Glomerular endothelial cell (primary cell): Measurements from ENCODE around the gene USP24. TPM values are rescaled to one million over a fixed set of nuclear protein-coding genes. Genes with fewer than 3 reads are reported as not detected.

Experiments
- DNase-seq: peaks from one replicate; pipeline ENCODE4 v3.0.0-alpha.2; 2011; ENCODE audit warnings: low read depth, low spot score; ENCODE audit errors: extremely low read depth
- total RNA-seq: library from RNA; depleted of rRNA; stranded (reverse); fragments of >200 nt; gene quantifications from 2 replicates; pipeline ENCODE4 v1.2.3, GENCODE V29; 2015

USP24 gene
- total RNA-seq, 1 donor from 2014 or later: 28.2 TPM

DNA sequence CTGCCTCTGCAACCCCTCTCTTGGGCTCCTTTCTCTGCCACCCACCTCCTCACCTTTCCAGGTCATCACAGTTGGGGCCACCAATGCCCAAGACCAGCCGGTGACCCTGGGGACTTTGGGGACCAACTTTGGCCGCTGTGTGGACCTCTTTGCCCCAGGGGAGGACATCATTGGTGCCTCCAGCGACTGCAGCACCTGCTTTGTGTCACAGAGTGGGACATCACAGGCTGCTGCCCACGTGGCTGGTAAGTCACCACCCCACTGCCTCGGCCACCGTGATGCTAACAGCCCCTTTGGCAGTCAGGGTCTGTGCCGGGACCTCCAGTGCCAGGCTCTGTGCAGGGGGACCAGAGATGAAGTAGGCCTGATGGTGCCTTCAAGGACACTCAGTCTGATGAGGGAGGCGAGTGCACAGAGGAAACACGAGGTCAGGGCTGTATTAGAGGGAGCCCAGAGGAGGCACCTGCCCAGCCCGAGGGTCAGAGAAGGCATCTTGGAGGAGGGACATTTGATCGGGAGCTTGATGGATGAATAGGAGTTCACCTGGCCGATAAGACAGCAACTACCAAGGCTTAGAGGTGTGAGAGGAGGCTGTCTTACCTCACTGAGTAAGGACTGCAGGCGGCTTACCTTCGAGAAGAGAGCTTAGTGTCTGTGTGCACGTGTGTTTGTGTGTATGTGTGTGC is 157.8 kb downstream of the USP24 start:
- DNase-seq: no peak

DNA sequence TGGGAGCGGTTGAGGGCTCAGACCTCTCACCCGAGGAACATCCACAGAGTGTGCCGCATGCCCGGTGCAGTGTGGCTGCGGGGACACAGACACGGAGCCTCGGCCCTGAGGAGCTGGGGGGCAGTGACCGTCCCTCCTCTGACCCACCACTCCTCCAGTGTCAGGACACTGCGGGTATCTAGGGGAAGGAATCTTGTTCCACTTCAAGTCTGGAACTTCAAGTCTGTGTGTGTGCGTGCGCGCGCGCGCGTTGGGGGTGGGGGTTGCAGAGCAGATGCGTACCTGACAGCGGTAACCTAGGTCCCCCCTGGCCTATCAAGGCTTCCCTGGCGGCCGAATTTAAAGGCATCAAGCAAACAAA is 158.6 kb downstream of the USP24 start:
- no peak for DNase-seq

DNA sequence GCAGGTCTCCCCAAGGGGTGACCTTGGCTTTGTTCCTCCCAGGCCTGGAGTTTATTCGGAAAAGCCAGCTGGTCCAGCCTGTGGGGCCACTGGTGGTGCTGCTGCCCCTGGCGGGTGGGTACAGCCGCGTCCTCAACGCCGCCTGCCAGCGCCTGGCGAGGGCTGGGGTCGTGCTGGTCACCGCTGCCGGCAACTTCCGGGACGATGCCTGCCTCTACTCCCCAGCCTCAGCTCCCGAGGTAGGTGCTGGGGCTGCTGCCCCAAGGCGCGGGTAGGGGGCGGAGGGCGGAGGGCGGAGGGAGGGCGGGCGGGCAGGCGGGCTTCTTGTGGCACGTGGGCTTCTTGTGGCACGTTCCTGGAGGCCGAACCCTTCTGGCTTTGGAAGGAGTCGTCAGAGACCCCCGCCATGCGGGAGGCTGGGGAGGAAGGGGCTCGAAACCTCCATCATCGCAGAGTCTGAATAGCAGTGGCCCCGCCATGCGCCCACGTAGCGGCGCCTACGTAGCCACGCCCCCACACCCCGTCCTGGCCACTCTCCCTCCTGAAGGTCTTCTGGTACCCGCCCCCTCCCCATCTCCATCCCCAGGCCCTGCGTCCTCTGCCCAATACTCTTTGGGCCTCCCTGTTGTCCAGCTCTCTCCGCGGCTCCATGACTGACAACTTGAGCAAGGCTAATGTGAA is 159.1 kb downstream of the USP24 start:
- DNase-seq: no peak

DNA sequence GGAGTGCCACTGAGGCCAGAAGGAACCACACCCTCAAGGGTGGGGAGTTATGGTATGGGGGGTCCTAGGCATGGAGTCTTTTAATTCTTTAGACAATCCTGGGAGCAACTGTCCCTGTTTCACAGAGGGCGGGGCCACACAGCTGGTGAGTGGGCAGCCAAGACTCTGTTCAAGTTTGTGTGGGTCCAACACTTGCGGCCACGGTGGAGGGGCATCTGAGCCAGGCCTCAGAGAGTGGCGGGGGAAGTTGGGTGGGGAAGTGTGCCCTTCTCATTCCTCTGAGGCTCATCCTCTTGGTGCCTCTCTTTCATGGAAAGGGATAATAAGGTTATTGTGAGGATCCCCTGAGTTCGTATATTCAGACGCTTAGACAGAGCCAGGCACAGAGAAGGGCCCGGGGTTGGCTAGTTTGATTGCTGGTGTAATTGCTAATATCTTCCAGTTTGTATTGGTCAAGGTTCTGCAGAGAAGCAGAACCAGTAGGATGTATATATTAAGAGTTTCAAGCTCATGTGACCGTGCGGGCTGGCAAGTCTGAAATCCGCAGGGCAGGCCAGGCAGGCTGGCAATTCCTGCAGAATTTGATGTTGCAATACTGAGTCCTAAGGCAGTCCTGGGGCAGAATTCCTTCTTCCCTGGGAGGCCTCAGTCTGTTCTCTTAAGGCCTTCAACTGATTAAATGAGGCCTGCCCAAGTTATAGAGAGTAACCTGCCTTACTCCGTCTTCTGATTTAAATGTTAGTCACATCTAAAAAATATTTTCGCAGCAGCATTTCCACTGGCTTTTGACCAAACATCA is 159.9 kb downstream of the USP24 start:
- no peak for DNase-seq

DNA sequence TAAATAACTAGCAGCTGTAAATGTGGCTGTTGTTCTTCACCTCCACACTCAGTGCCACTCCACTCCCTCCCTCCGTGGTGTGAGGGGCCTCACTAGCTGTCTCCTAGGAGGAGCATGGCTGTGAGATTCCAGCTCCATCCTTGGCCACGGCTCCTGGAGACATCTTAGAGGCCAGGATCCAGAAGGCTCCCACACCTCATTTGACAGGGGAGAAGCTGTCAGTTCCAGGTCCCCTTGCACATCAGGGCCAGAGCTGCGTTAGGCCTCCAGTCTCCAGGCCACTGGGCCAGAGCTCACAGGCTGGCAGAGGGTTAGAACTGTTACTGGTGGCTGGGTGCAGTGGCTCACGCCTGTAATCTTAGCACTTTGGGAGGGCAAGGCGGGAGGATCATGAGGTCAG is 160.8 kb downstream of the USP24 start:
- no peak for DNase-seq

DNA sequence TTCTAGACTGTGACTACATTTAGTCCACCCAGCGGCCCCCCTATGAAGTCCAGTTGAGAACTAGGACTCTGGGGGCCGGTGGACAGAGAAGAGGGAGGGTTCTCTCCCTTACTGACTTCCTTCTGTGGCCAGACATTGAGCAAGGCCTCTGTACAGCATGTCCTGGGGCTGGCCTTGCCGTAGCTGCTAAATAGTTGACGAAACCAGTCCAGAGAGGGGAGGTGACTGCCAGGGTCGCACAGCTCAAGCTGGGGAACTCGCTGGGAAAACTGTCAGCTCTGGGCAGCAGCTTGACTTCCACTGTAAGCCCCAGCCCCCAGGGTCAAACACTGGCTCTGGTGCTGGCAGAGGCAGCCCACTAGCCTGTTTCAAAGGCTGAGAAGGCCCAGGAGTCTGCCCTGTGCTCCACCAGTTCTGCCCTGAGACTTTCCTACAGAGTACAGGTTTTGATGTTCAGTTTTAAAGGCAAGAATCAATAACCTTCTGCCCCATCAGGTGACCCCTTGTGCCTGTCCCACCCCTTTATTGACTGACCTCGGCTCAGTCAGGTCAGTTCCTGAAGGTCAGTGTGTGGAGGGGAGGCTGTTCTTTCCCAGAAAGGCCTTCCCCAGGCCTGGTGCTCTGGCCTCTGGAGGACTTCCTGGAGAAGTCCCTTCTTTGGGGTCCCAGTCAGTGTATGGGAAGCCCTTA is 161.8 kb downstream of the USP24 start:
- no peak for DNase-seq

DNA sequence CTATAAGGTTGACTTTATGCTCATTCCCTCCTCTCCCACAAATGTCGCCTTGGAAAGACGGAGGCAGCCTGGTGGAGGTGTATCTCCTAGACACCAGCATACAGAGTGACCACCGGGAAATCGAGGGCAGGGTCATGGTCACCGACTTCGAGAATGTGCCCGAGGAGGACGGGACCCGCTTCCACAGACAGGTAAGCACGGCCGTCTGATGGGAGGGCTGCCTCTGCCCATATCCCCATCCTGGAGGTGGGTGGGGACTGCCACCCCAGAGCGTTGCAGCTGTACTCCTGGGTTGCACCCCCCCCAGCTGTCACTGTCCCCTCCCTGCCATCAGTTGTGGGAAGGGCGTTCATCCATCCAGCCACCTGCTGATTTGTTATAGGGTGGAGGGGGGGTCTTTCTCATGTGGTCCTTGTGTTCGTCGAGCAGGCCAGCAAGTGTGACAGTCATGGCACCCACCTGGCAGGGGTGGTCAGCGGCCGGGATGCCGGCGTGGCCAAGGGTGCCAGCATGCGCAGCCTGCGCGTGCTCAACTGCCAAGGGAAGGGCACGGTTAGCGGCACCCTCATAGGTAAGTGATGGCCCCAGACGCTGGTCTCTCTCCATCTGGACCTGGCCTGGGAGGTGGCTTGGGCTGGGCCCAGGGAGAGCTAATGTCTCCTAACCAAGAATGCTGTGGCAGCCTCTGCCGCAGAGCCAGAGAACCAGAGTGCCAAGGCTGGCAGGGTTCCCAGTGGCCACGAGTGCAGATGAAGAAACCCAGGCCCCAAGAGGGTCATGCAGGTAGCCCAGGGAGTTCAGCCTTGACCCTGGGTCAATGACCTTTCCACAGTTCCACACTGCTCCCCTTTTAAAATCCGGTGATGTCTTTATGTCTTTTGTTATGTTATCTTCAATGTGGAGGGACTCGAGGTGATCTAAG is 162.7 kb downstream of the USP24 start:
- DNase-seq: no peak

DNA sequence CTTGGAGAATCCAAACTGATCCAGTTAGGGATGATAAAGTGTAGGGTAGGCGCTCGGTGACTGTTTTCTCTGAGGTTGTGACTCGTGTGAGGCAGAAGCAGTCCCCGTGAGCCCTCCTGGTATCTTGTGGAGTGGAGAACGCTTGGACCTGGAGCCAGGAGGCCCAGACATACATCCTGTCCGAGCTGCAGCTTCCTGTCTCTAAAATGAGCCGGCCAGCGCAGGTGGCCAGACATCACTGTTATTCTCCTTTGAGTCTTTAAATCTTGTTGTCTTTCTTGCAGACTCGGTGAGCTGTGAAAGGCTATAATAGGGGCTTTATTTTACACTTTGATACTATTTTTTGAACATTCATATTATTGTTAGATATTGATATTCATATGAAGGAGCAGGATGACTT is 163.5 kb downstream of the USP24 start:
- no peak for DNase-seq

DNA sequence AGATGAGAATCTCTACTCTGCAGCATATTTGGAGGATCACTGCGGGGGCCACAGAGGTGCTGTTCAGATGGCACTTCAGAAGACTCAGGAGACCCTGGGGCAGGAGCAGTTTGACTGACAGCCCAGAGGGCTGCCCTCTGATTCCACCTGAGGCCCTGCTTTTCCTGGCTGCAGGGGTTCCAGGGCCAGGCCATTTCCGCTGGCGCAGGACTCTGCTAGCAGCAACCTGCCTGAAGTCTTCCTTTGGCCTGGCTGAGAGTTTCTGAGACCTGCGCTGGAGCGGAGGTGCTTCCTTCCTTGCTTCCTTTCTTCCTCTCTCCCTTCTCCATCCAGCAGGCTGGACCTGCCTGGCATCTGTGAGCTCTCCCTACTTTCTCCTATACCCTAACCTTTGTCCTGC is 164.0 kb downstream of the USP24 start:
- no peak for DNase-seq

DNA sequence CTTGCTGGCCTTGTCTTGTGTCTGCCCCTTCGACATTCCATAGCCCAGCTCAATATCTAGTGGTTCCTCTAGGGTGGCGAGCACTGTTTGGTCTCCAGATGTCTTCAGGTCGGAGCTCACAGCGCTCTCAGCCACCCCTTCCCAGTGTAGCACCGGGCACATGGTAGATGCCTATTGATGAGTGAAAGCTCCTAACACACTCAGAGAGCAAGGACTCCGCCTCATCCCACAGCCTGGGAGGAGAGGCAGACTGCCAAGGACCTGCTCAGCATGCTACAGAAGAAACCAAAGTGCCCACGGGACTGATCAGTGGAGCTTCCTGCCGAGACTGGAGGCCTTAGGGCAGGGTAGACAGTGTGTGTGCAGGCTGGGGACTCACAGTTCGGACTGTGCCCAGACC is 164.9 kb downstream of the USP24 start:
- DNase-seq: no peak

DNA sequence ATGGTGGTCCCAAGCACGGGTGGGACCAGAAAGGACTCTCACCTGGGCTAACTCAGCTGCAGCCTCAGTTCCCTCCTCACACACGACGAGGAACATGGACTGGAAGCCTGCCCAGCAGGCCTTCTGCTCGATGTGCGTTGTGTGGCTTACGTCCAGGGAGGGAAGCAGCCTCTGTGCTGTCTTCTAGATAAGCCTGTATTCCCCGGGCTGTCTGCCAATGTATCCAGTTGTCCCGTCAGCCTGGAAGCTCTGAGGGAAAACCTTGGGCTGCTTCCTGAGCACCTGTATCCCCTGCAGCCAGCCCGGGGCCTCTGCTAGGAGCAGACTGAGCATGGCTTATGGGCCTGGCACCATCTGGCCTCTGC is 165.3 kb downstream of the USP24 start:
- peak; percentile 20 for DNase-seq

DNA sequence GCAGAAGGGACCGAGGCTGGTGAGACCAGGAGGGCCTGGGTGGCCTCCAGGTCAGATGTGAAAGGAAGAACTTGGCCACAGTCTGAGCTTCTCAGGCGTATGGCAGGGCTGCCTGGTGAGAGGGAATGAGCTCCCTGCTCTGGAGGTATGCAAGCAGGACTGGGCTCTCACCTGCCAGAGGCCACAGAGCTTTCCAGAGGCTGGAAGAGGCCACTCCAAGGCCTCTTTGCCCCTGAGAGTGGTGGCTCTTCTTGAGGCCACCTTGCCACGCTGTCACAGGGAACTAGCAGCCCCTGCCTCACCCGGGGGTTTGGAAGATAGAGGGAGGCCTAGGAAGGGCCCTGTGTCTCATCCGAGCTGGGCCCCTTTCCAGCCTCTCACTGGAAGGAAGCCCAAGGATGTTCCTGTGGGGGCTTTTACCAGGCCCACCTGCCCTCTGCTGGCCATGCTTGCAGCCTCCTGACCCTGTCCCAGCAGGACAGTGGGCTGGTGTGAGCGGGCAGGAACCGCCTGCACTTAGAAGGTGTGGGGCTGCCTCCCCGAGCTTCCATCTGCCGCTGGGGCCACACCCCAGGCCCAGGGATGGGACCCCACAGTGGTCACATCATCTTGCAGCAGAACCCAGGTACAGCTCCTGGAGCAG is 165.8 kb downstream of the USP24 start:
- DNase-seq: no peak

DNA sequence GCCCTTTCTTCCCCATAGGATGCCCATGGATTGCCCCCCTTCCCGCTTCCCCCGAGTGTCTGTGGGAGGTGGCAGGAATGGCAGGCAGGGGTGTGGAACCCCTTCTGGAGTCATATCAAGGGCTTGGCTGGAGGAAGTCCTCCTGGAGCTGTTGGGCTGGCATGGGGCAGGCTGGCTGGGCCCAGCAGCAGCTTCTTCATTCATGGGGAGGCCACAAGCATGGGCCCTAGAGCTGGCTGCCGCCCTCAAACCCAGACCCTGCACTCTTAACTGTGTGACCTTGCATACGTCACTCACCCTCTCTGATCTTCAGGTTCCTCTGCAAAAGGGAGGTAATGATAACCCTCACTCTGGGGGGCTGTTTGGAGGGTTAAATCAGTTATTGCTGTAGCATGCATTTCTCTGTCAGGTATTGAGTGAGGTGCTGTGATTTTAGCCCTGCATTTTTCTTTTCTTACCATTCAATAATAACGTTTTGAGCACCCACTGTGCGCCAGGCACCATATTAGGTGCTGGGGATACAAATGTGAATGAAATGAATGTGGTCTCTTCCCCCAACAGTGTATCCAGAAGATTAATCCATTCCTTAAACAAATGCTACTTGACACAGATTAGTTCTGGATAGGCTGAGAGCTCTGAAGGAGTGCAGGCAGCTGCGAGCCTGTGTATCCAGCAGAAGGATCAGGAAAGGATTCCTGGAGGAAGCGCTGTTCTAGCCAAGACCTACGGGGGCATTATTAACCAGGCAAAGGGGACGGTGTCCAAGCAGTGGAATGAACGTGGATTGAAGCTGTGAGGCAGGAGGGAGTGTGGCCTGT is 166.5 kb downstream of the USP24 start:
- DNase-seq: no peak

DNA sequence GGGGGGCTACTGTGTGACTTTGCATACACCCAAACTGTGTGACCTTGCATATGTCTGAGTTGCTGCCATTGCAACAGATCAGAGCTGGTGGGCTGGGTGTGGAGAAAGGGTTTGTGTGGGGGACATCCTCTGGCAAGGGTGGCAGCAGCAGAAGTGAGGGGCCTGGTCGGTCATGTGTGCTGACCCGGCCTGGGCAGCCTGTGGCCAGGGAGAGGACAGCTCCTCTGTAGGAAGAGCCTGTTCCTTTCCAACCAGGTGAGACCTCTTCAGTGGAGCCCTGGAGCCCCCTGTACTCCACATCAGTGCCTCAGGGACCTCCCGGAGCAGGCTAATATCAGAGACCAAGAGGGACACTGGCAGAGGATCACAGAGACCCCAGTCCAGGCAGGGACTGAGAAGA is 167.6 kb downstream of the USP24 start:
- no peak for DNase-seq

DNA sequence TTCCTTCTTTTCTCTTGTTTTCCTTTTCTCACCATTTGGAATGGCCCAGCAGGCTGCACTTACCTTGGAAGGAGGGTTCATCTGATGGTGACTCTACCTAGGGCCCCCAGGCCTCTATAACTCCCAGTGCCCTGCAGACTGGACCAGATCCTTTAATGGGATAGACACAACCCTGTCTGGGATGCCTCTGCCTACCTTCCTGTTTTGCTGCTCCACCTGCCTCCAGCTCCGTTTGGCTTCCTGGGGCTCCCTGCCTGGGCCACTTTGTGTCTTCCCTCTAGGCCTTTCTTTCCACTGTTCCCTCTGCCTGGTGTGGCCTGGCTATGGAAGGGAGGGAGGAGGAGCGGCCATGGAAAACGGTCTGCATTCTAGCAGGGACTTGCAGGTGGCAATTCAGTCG is 168.3 kb downstream of the USP24 start:
- DNase-seq: no peak

DNA sequence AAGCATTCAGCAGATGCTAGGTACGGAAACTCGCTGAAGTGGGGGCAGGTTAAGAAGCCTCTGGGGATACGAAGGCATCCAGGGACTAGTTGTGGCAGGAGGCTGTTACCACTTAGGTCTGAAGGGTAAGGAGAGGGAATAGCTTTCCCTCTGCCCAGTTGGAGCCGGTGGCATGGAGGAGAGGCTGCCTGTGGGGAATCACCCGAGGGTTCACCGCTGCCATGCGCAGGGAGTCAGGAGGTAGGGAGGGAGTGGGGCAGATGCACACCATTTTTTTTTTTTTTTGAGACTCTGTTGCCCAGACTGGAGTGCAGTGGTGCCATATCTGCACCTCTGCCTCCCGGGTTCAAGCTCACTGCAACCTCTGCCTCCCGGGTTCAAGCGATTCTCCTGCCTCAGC is 169.7 kb downstream of the USP24 start:
- DNase-seq: no peak

DNA sequence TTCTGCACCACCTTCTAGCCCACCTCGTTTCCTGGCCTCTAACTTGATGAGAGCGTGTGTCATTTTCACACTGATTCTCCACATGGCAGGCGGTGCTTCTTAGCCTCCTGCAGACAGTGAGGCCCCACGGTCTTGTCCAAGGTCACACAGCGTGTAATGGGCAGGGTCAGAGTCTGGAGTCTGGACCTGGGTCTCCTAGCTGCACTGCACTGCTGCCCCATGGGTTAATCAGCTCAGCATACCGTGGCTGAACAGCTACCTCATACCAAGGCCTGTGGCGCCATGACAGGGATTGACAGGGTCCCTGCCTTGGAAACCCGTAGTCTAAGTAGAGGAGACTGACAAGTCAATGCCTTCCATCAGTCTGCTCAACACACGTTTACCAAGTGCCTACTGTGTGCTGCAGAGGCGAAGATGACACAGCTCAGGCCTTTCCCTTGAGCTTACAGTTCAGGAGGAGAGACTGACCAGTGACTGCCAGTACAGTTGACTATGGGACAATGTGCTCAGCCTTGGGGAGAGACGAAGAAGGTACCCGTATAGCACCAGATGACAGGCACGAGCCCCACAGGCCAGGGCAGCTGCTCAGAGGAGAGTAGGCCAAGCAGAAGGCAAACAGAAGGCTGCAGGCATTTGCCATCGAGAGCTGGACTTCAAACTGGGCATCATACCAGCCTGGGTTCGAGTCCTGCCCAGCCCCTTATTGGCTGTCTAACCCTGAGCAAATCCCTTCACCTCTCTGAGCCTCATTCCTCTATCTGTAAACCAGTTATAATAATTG is 170.4 kb downstream of the USP24 start:
- DNase-seq: no peak

DNA sequence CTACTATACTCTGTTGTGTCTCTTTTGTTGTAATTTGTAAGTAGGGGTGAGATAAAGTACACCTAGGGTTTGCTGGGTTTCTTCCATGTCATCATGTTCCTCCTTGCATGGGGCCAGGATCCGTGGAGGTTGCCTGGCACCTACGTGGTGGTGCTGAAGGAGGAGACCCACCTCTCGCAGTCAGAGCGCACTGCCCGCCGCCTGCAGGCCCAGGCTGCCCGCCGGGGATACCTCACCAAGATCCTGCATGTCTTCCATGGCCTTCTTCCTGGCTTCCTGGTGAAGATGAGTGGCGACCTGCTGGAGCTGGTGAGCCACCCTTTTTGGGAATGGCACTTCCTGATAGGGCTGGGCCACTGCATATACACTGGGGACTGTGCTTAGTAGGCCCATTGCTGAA is 171.4 kb downstream of the USP24 start:
- DNase-seq: no peak
